ENCODE results near the gene ALKBH7. TPM values are rescaled to one million over a fixed set of nuclear protein-coding genes. Genes with fewer than 3 reads are reported as not detected.

Gene ALKBH7
- total RNA-seq (2022; extraction: Qiagen RNA extraction), result 14.2 to 39.7 TPM (median 37.3 TPM) in 5 replicates

GRCh38 chr19:6372594-6373095 lies at the start of gene ALKBH7:
Gene ALKBH7 (plus strand): TSS chr19:6372794. CDS start chr19:6372821, 27 bp downstream.

GRCh38 chr19:6333439-6333838 lies 39.2 kb upstream of the ALKBH7 start, which contains the start of gene ACER1:
Gene ACER1 (minus strand): TSS chr19:6333612. CDS start chr19:6333551, 61 bp downstream.

GRCh38 chr19:6375411-6376010 lies 2.9 kb downstream of the ALKBH7 start, which contains the start of gene PSPN:
Gene PSPN (minus strand): TSS chr19:6375933. CDS start chr19:6375849, 84 bp downstream.

GRCh38 chr19:6393074-6393982 lies 20.7 kb downstream of the ALKBH7 start, which contains the start of gene GTF2F1:
Gene GTF2F1 (minus strand): TSS chr19:6393164. CDS start chr19:6392995, 169 bp downstream.

GRCh38 chr19:6424195-6424938 lies 51.8 kb downstream of the ALKBH7 start, which contains the start of gene KHSRP:
Gene KHSRP (minus strand): TSS chr19:6424811. CDS start chr19:6424701, 110 bp downstream.

Other genes with a start within 250 kb of the ALKBH7 start
- gene ACSBG2, start 237.1 kb upstream of the ALKBH7 start, total RNA-seq (2022; extraction: Qiagen RNA extraction), result not detected in 5 replicates
- gene MLLT1, start 92.8 kb upstream of the ALKBH7 start, total RNA-seq (2022; extraction: Qiagen RNA extraction), result 19.5 to 21.6 TPM (median 20.5 TPM) in 5 replicates
- gene ACER1, start 39.2 kb upstream of the ALKBH7 start, total RNA-seq (2022; extraction: Qiagen RNA extraction), result not detected in 5 replicates
- gene CLPP, start 11.3 kb upstream of the ALKBH7 start, total RNA-seq (2022; extraction: Qiagen RNA extraction), result 41.0 to 77.7 TPM (median 72.0 TPM) in 5 replicates
- 0.46 to 1.0 TPM (median 0.77 TPM) in 5 replicates for gene PSPN, start 3.1 kb downstream of the ALKBH7 start, total RNA-seq (2022; extraction: Qiagen RNA extraction)
- 53.0 to 62.0 TPM (median 54.9 TPM) in 5 replicates for gene GTF2F1, start 20.4 kb downstream of the ALKBH7 start, total RNA-seq (2022; extraction: Qiagen RNA extraction)
- 179 to 222 TPM (median 196 TPM) in 5 replicates for gene KHSRP, start 52.0 kb downstream of the ALKBH7 start, total RNA-seq (2022; extraction: Qiagen RNA extraction)
- gene SLC25A41, start 61.0 kb downstream of the ALKBH7 start, total RNA-seq (2022; extraction: Qiagen RNA extraction), result 0.08 to 0.13 TPM (median 0.12 TPM) in 3 of 5 replicates, not detected in the others
- 17.5 to 20.9 TPM (median 18.9 TPM) in 5 replicates for gene SLC25A23, start 87.0 kb downstream of the ALKBH7 start, total RNA-seq (2022; extraction: Qiagen RNA extraction)
- 3.1 to 4.6 TPM (median 4.2 TPM) in 5 replicates for gene CRB3, start 91.5 kb downstream of the ALKBH7 start, total RNA-seq (2022; extraction: Qiagen RNA extraction)
- 0.13 to 0.25 TPM (median 0.21 TPM) in 5 replicates for gene DENND1C, start 109.0 kb downstream of the ALKBH7 start, total RNA-seq (2022; extraction: Qiagen RNA extraction)
- 6.0 to 7.4 TPM (median 6.6 TPM) in 5 replicates for gene TUBB4A, start 129.5 kb downstream of the ALKBH7 start, total RNA-seq (2022; extraction: Qiagen RNA extraction)
- 2.3 to 4.8 TPM (median 4.5 TPM) in 5 replicates for gene TNFSF9, start 158.2 kb downstream of the ALKBH7 start, total RNA-seq (2022; extraction: Qiagen RNA extraction)
- gene CD70, start 218.4 kb downstream of the ALKBH7 start, total RNA-seq (2022; extraction: Qiagen RNA extraction), result 11.4 to 24.9 TPM (median 21.6 TPM) in 5 replicates